22Rv1 (cell line): ENCODE results near the gene TIAM2.

ENCODE experiments used
- ZFX ChIP-seq: fragments of 450-650 bp; IDR thresholded peaks from 2 replicates; pipeline ENCODE4 v1.6.1; 2017; ENCODE audit warnings: antibody characterized with exemption, borderline replicate concordance
- TF ChIP-seq, protein P1 (sequence below): fragments of 450-650 bp; IDR thresholded peaks from 2 replicates; pipeline ENCODE4 v1.5.1; 2017; ENCODE audit warnings: mild to moderate bottlenecking

DNA sequence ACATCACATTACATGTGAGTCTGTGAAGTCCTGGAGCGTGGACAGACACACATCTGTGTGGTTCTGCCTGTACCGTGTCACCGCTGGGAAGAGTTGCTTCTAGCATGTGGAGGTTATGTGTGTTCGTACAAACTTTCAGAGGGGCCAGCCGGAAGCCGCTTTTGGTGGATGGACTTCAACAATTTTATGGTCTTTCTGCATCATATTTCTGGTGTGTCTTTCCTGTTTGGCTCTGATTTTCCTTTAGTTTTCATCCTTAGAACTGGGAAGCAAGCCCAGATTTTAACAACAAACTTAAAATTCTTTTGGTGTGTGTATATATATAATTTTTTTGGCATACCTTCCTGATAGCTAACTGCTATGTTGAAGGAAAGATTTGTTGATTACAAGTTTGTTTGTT, 71.2 kb downstream of the TIAM2 start:
- TF ChIP-seq, protein P1, sequence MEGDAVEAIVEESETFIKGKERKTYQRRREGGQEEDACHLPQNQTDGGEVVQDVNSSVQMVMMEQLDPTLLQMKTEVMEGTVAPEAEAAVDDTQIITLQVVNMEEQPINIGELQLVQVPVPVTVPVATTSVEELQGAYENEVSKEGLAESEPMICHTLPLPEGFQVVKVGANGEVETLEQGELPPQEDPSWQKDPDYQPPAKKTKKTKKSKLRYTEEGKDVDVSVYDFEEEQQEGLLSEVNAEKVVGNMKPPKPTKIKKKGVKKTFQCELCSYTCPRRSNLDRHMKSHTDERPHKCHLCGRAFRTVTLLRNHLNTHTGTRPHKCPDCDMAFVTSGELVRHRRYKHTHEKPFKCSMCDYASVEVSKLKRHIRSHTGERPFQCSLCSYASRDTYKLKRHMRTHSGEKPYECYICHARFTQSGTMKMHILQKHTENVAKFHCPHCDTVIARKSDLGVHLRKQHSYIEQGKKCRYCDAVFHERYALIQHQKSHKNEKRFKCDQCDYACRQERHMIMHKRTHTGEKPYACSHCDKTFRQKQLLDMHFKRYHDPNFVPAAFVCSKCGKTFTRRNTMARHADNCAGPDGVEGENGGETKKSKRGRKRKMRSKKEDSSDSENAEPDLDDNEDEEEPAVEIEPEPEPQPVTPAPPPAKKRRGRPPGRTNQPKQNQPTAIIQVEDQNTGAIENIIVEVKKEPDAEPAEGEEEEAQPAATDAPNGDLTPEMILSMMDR: no peak
- no peak for TF ChIP-seq ZFX
